Stimulated activated CD4-positive, alpha-beta T cell treated with anti-CD3 and anti-CD28 coated beads, TNF-alpha, amount 100 ng/mL, for 24 hours (primary cell): Measurements from ENCODE around the gene SIRT5.

Experiments used
- DNase-seq, 3 experiments: peaks; one replicate each; pipeline ENCODE4 v3.0.0-alpha.2; 2020; ENCODE audit warnings: low read depth in 3 of 3

SIRT5 gene

DNA sequence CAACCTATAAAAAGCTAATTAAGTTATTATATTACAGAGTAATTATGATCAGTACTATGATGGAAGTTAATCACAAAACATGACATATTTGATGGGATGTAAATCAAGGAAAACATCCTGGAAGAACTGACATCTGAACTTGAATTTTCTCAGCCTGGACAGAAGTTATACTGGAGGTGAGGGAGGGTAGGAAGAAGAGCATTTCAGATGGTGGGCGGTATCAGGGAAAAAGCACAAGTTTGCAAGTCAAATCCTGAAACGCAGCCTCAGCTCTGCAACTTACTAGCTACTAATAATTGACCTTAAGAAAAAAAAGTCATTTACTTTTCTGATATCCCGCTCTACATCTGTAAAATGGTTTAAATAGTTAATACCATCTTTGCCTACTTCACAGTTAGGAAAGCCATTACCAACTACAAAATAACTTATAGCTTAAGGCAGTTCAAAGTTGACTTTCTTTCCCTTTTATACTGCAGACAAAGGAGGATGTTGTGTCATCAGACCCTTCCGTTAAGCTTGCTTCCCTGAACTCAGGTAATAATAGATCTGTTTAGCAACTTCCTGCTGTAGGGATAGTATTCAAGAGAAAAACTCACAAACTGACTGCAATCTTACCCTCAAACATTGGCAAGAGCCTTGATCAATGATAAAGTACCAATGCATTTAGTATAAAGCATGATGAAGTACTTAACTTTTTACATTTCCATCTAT lies 61.7 kb downstream of the SIRT5 start:
- DNase-seq: no peak

DNA sequence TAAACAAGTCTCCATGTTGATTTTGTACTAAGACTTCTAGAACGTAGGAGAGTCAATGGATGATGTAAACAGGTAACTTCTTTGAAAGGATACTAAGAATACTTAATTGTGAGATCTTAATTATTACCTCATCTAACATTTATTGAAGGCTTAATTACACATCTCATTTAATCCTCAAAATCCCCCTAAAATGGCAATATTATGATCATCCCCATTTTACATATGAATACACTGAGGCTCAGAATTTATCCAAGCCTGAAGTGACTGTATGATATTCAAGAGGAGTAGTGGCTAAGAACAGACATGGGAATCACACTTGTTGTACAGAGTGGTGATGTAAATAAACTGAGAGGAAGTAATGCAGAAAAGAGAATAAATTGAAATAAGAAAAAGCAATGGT lies 63.6 kb downstream of the SIRT5 start:
- DNase-seq: no peak

DNA sequence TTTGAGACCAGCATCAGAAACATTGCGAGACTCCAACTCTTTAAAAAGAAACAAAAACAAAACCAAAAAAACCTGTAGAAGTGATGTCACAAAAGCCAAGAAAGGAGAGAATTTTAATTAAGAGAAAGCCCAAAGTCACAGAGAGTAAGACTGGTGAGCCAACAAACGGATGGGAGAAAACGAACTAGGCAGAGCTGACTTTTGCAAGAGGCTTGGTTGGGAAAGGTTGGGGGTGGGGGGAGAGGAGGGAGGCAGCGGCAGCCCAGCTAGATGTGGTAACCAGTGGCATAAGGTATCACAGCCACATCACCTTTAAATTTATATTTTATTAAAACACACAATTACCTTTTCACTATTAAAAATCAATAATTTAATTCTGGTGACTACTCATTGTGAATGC lies 64.2 kb downstream of the SIRT5 start:
- no peak for DNase-seq

DNA sequence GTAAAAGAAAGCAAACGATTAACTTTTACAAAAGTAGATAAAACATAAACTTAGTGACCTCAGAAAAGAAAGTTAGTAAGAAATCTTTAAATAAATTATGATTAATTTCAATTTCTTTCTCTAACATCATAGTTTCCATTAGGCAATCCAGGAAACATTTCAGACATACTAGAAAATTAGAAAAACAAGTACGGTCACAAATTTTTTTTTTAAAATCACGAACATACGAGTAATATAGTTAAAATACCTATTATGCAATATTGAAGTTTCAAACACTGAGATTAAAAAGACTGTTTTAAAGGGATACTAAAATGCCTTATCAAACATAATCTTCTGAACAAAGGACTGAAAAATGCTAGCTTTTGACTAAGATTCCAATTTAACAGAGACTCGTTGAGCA lies 66.9 kb downstream of the SIRT5 start:
- DNase-seq: no peak

DNA sequence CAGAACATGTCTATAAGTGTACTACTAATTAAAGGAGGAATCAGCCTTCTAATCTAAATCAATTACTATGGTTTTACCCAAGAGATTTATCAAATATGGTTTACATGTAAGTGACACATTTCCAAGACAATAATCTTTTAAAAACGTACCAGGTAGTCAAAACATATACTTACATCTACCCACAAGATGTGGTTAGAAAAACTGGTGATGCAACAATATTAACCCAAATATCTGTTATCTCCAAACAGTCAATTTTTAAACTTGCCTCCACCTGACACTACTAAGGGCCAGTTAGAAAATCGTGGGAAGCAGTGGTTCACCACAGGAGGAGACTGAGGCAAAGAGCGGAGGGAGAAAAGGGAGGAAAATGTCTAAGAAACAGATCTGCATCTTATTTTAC lies 68.7 kb downstream of the SIRT5 start:
- DNase-seq: no peak

DNA sequence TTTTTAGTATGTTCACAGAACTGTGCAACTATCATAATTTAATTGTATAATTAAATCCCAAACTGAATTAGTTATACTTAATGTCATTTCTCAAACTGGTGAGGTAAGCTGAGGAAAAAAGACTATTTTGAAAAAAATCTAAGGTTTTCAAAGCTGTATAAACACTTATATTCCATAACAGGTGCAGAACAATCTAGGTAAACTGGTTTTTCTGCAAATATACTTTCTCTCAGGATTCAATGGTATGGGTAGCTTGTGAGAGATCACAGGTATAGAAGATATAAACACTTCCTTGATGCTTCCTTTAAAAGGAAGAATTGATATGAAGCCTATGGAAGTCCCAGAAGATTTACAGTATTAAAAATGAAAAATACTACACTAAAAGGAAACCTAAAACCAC lies 74.4 kb downstream of the SIRT5 start:
- DNase-seq: no peak

DNA sequence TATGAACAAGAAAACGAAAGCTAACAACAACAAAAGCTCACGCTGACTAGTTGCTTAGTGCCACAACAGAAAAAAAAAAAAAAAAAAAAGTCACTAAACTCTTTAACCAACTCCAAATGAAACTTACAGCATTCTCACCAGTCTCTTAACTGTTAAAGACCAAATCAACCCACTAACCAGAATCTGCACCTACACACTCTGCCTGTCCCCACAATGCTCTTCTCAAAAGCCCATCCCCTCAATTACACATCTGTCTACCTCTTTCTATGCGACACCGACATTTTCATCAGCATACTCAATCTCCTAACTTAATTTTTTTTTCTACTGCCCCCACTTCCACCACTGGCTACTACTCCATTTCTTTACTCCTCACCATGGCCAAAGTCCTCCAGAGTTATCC lies 75.0 kb downstream of the SIRT5 start:
- no peak for DNase-seq

DNA sequence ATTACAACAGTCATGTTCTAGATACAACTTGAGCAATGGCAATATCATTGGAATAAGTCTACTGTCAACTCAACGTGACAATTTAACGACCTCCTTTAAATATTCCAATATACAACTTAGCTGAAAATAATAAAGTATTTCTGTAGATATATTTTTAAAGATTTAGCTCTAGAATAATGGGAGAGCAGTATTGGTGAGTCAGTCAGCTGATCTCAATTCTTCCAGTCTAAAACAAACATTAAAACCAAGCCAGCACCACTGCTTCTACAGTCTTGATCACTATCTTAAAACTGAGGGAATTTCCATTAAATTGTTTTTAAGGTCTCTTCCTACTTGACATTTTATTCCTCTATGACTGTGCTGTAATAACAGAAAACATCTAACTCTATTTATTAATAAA lies 78.9 kb downstream of the SIRT5 start:
- no peak for DNase-seq

DNA sequence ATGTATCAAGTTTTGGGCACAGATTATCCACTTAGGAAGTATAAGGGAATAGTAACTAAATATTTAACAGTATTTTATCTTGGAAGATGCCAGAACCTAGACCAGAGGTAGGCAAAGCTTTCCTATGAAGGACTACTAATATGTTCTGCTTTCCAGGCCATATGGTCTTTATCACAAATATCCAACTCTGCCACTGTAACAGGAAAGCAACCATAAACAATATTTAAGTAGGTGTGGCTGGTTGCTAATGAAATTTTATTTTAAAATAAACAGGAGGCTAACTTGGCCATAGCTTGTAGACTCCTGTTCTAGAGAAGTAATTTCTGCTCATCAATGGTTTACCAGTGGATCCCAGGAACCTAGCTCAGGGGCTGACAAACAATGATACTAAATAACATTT lies 80.1 kb downstream of the SIRT5 start:
- DNase-seq: no peak

DNA sequence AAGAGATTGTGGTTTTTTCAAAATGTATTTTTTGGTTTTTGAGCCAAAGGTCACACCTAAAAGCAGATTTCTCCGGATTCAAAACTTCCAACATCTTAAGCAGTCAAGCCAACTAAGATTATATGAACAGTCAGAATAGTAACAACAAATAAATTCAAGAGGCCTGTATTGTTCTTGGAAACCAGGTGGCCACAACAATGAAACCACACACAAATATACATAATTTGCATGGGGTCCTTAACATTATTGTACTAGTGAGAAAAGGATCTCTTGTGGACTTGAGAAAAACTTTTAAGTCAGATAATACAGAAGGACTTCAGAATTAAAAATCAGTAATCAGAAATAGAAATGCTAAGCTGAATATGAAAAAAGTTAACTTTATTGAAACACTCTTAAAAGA lies 81.3 kb downstream of the SIRT5 start:
- no peak for DNase-seq

DNA sequence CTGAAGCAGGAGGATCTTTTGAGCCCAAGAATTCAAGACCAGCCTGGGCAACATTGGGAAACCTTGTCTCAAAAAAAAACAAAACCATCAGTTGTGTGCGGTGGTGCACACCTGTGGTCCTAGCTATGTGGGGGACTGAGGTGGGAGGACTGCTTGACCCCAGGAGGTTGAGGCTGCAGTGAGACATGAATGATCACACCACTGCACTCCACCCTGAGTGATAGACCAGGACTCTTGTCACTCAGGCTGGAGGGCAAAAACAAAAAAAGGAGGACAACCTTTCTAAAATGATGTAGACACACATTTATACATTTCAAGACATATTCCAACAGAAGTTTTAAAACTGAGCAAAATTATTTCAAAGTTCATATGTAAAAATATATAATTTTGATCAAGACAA lies 85.9 kb downstream of the SIRT5 start:
- no peak for DNase-seq

DNA sequence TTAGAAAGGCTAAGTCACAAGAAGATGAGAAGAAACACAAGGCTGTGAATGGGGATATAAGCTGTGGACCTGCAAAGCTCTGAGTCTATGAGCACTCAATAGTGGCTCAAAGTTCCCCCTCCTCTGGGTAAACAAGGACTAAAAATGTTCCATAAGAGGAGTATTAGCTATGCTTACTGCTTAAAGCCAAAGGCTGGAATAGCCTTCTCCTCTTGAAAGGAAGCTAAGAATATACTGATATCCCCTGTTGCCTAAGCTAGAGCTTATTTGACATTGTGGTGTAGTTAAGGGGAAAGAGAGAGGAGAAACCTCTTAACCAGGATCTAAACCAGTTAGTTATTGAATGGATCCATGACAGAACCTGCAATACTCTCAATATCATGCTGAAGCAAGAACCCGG lies 86.5 kb downstream of the SIRT5 start:
- DNase-seq: no peak

DNA sequence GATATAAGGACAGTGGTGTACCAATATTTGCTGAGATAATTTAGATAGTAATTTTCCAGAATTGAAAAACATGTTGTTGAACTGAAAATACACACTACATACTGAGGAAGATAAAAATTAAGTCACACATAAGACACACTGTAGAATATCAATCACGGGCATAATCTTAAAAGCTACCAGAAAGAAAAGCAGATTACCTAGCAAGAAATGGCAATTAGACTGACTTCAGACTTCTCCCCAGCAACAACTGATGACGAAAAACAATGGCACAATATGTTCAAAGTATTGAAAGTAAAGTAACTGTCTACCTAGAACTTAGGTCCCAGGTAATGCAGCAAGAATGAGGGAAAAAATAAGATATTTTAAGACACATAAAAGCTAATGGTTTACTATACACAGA lies 87.2 kb downstream of the SIRT5 start:
- DNase-seq: no peak

DNA sequence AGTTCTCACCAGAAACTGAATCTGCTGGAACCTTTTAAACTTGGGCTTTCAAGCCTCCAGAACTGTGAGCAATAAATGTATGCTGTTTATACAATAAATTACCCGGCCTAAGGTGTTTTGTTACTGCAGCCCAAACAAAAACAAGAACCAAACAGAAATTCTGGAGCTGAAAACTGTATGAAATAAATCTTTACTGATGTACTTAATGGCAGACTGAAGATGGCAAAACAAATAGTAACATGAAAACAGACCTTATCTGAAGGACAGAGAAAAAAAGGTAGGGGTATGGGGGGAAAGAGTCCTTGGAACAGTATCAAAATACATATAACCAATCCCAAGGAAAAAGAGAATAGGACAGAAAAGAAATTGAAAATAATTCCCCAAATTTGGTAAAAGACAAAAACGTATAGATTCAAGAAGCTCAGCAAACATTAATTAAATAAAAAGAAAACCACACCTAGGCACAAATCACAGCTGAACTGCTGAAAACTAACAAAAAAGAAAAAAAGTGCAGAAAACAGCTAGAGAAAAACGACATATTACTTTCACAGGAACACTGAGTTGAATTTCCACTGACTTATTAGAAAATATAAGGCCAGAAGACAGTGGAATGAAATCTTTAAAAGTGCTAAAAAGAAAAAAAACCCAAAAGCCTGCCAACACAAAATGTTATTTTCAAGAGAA lies 88.4 kb downstream of the SIRT5 start:
- DNase-seq: no peak

DNA sequence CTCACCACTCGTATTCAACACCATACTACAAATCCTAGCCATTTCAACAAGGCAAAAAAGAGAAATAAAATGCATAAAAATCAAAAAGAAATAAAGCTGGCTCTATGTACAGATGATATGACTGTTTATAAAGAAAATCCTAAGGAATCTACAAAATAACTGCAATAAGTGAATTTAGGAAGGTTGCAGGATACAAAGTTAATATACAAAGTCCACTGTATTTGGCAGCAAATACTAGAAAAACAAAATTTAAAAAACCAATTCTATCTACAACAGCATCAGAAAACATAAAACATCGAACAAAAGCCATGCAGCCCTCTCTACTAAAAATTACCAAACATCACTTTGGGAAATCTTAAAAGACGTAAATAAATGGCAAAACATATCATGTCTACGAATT lies 89.6 kb downstream of the SIRT5 start:
- no peak for DNase-seq
